ENCODE measurements around the gene MTHFD1L. TPM values are rescaled to one million over a fixed set of nuclear protein-coding genes. Genes with fewer than 3 reads are reported as not detected.
"Not testable (repeated sequence)": the region's sequence is repeated elsewhere in the genome, so short reads cannot be mapped to it uniquely, and the experiment has no call there.

The MTHFD1L gene
- total RNA-seq, 2 donors from 2014 or later, result 3.1 to 18.7 TPM

GRCh38 chr6:151029970-151030369 is 164.5 kb downstream of the MTHFD1L start:
- no peaks in the 10 kb centered on the region for H3K27me3 ChIP-seq (replicated peaks; ENCODE audit: insufficient read depth)
- intact Hi-C loops (cut with DNase I), result no loop called here
- DNase-seq (ENCODE audit: low spot score), result no peak
- no peak overlapping the region for H3K4me3 ChIP-seq
- H3K4me1 ChIP-seq (replicated peaks), result no peaks in the 10 kb centered on the region
- no peak for TF ChIP-seq POLR2AphosphoS5 (IDR thresholded peaks at IDR 0.05)
- TF ChIP-seq CTCF (IDR thresholded peaks at IDR 0.05), result no peak
- TF ChIP-seq POLR2A (IDR thresholded peaks at IDR 0.05), result no peak
- no peaks in the 10 kb centered on the region for H3K9me3 ChIP-seq
- WGBS, result 78% methylated on average over 5 of the region's 5 CpGs
- H3K36me3 ChIP-seq, result no peaks in the 10 kb centered on the region
- H3K27ac ChIP-seq, result no peak overlapping the region

GRCh38 chr6:151032034-151032433 is 166.5 kb downstream of the MTHFD1L start:
- Histone ChIP-seq H3K4me1 (replicated peaks) (no peaks in the 10 kb centered on the region), H3K27ac (no peak overlapping the region), H3K4me3 (no peak overlapping the region), H3K36me3 (no peaks in the 10 kb centered on the region), H3K27me3 (replicated peaks; ENCODE audit: insufficient read depth) (no peaks in the 10 kb centered on the region), H3K9me3 (no peaks in the 10 kb centered on the region)
- WGBS, result 85% methylated on average over 3 of the region's 3 CpGs
- intact Hi-C loops (cut with DNase I), result no loop called here
- TF ChIP-seq CTCF (IDR thresholded peaks at IDR 0.05) (no peak), POLR2AphosphoS5 (IDR thresholded peaks at IDR 0.05) (no peak), POLR2A (IDR thresholded peaks at IDR 0.05) (no peak)
- no peak for DNase-seq (ENCODE audit: low spot score)

- Histone ChIP-seq H3K4me1 (replicated peaks) (no peaks in the 10 kb centered on the region), H3K27me3 (replicated peaks; ENCODE audit: insufficient read depth) (no peaks in the 10 kb centered on the region), H3K36me3 (no peaks in the 10 kb centered on the region), H3K4me3 (no peak overlapping the region), H3K9me3 (no peaks in the 10 kb centered on the region), H3K27ac (no peak overlapping the region)
- TF ChIP-seq POLR2A (IDR thresholded peaks at IDR 0.05) (no peak), POLR2AphosphoS5 (IDR thresholded peaks at IDR 0.05) (peak; percentile 43), CTCF (IDR thresholded peaks at IDR 0.05) (no peak)
- WGBS, result 82% methylated on average over 10 of the region's 10 CpGs
- DNase-seq (ENCODE audit: low spot score), result peak; percentile 33
- intact Hi-C loops (cut with DNase I), result no loop called here
Measured at GRCh38 chr6:151034825-151035781, 169.6 kb downstream of the MTHFD1L start.

GRCh38 chr6:151036211-151036721 is 170.8 kb downstream of the MTHFD1L start:
- H3K4me1 ChIP-seq (replicated peaks); DNase-seq (ENCODE audit: low spot score); H3K36me3 ChIP-seq; H3K27ac ChIP-seq; H3K9me3 ChIP-seq; H3K4me3 ChIP-seq; intact Hi-C loops (cut with DNase I); H3K27me3 ChIP-seq (replicated peaks; ENCODE audit: insufficient read depth): not testable (repeated sequence)
- peak; percentile 36 for TF ChIP-seq POLR2AphosphoS5 (IDR thresholded peaks at IDR 0.05)
- 22% methylated on average over 3 of the region's 3 CpGs for WGBS

- no peaks in the 10 kb centered on the region for H3K36me3 ChIP-seq
- no peak for TF ChIP-seq POLR2AphosphoS5 (IDR thresholded peaks at IDR 0.05)
- no peak for TF ChIP-seq POLR2A (IDR thresholded peaks at IDR 0.05)
- no peak for DNase-seq (ENCODE audit: low spot score)
- H3K27ac ChIP-seq, result no peak overlapping the region
- H3K9me3 ChIP-seq, result no peaks in the 10 kb centered on the region
- H3K4me3 ChIP-seq, result no peak overlapping the region
- no peaks in the 10 kb centered on the region for H3K4me1 ChIP-seq (replicated peaks)
- intact Hi-C loops (cut with DNase I), result no loop called here
- H3K27me3 ChIP-seq (replicated peaks; ENCODE audit: insufficient read depth), result no peaks in the 10 kb centered on the region
- WGBS, result 79% methylated on average over 12 of the region's 12 CpGs
Measured at GRCh38 chr6:151036869-151037680, 171.6 kb downstream of the MTHFD1L start.
